Sciatic nerve (tissue), 2 donors: ENCODE measurements around the gene EIF5A2. TPM values are rescaled to one million over a fixed set of nuclear protein-coding genes. Genes with fewer than 3 reads are reported as not detected.
"Not testable (repeated sequence)": the region's sequence is repeated elsewhere in the genome, so short reads cannot be mapped to it uniquely, and the experiment has no call there.

Experiments
- ATAC-seq: fragments of 200-7000 bp; cut with Tn5 transposase; one replicate; pipeline ENCODE4 v1.9.1; 2020; ENCODE audit warnings: mild to moderate bottlenecking, moderate library complexity
- DNase-seq: peaks from one replicate; pipeline ENCODE4 v3.0.0-alpha.2; 2020; ENCODE audit warnings: low spot score
- intact Hi-C: fragments of 100-400 bp; cut with DNase I; formaldehyde crosslinking; loops from one replicate; pipeline ENCODE4 v1.14.2; 2022
- total RNA-seq: library from RNA; stranded (reverse); fragmentation: NEBNext Ultra II Directional; extraction: Animal tissue kit (Norgen Biotek cat#: 25700); gene quantifications from one replicate; pipeline ENCODE4 v1.2.1, GENCODE V29; 2021
- donor health status: DM: no; HTN: no; CAD: no.
- donor health status: DM: no; HTN: no; CAD: no.

EIF5A2 gene
- total RNA-seq, 1 donor from 2014 or later = 19.1 TPM

GRCh38 chr3:170899455-170899854 is 9.0 kb downstream of the EIF5A2 start:
- intact Hi-C loops = no loop called here
- DNase-seq (no peak), ATAC-seq (no peak)

DNA sequence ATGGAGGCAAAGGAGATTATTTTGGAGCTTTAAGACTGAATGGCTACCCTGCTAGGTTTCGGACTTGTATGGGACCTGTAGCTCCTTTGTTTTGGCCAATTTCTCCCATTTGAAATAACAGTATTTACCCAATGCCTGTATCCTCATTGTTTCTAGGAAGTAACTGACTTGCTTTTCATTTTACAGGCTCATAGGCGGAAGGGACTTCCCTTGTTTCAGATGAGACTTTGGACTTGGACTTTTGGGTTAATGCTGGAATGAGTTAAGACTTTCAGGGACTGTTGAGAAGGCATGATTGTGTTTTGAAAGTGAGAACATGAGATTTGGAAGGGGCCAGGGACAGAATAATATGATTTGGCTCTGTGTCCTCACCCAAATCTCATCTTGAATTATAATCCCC is 10.5 kb downstream of the EIF5A2 start:
- intact Hi-C loops = no loop called here
- DNase-seq = no peak
- ATAC-seq = no peak

DNA sequence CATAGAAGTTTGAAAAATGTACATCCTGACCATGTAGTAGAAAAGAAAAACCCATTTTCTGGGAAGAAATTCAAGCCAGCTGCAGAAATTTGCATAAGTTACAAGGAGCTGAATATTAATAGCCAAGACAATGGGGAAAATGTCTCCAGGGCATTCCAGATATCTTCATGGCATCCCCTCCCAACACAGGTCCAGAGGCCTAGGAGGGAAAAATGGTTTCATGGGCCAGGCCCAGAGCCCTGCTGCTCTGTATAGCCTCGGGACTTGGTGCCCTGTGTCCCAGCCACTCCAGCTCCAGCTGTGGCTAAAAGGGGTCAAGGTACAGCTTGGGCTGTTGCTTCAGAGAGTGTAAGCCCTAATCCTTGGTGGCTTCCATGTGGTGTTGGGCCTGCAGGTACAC is 11.2 kb downstream of the EIF5A2 start:
- intact Hi-C loops, ATAC-seq, DNase-seq: not testable (repeated sequence)

- ATAC-seq = no peak
- intact Hi-C loops = no loop called here
- DNase-seq = no peak
Observed at GRCh38 chr3:170896781-170897180, 11.7 kb downstream of the EIF5A2 start.

GRCh38 chr3:170896333-170896732 is 12.1 kb downstream of the EIF5A2 start:
- ATAC-seq, DNase-seq, intact Hi-C loops: not testable (repeated sequence)

DNA sequence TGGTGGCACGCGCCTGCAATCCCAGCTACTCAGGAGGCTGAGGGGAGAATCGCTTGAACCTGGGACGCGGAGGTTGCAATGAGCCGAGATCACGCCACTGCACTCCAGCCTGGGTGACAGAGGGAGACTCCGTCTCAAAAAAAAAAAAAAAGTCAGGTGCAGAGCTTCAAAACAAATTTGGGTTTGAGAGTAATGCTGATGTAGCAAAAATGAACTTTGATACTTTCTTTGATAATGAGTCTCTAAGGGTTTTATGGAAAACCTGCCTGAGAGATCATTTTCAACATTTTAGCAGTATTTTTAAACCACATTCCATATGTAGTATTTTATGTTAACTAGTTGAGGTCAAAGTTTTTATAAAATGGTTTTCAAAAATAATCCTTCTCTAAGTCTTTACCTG is 14.5 kb downstream of the EIF5A2 start:
- ATAC-seq = no peak
- no peak for DNase-seq
- intact Hi-C loops = no loop called here

- intact Hi-C loops = no loop called here
- ATAC-seq (no peak), DNase-seq (no peak)
Observed at GRCh38 chr3:170889630-170890029, 18.8 kb downstream of the EIF5A2 start.

- intact Hi-C loops = no loop called here
- DNase-seq = no peak
- ATAC-seq = no peak
Observed at GRCh38 chr3:170889132-170889531, 19.3 kb downstream of the EIF5A2 start.

DNA sequence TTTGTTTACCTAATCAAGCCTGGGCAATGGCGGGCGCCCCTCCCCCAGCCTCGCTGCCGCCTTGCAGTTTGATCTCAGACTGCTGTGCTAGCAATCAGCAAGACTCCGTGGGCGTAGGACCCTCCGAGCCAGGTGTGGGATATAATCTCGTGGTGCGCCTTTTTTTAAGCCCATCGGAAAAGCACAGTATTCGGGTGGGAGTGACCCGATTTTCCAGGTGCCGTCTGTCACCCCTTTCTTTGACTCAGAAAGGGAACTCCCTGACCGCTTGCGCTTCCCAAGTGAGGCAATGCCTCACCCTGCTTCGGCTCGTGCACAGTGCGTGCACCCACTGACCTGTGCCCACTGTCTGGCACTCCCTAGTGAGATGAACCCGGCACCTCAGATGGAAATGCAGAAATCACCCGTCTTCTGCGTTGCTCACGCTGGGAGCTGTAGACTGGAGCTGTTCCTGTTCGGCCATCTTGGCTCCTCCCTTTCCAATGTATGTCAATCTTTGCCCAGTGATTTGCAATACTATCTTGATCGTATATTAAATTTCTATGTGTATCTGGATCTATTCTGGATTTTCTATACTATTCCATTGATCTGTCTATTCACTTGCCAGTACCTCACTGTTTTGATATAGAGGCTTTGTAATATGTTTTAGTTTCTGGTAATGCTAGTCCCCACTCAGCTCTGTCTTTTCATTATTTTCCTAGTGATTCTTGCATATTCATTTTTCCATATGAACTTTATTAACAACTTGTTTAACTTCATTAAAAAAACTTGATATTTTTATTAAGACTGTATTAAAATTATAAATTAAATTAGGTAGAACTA is 24.1 kb downstream of the EIF5A2 start:
- intact Hi-C loops, DNase-seq, ATAC-seq: not testable (repeated sequence)

DNA sequence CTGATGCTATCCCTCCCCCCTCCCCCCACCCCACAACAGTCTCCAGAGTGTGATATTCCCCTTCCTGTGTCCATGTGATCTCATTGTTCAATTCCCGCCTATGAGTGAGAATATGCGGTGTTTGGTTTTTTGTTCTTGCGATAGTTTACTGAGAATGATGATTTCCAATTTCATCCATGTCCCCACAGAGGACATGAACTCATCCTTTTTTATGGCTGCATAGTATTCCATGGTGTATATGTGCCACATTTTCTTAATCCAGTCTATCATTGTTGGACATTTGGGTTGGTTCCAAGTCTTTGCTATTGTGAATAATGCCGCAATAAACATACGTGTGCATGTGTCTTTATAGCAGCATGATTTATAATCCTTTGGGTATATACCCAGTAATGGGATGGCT is 29.7 kb downstream of the EIF5A2 start:
- DNase-seq, ATAC-seq, intact Hi-C loops: not testable (repeated sequence)

GRCh38 chr3:170877311-170877710 is 31.1 kb downstream of the EIF5A2 start:
- intact Hi-C loops = not testable (repeated sequence)

DNA sequence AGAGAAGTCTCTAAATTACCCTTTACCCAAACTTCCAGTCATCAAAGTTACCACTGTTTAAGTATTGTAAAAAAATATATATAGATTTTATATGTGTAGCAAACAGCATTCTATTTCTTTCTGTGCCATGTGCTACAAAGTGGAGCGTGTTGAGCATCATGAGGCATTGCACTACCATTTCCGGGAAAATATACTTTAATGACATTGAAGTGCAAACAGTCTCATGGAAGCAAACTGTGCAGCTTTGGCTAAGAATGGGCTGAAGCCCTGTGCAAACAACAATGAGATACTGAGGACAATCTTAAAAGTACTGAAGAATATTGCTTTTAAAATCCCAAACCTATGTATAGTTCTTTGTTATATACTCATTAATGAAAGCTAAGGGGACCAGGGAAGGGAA is 31.9 kb downstream of the EIF5A2 start:
- intact Hi-C loops = no loop called here
- ATAC-seq = no peak
- DNase-seq = no peak

More at GRCh38 chr3:170877311-170877710, 31.1 kb downstream of the EIF5A2 start:
- not testable (repeated sequence) for ATAC-seq, DNase-seq

DNA sequence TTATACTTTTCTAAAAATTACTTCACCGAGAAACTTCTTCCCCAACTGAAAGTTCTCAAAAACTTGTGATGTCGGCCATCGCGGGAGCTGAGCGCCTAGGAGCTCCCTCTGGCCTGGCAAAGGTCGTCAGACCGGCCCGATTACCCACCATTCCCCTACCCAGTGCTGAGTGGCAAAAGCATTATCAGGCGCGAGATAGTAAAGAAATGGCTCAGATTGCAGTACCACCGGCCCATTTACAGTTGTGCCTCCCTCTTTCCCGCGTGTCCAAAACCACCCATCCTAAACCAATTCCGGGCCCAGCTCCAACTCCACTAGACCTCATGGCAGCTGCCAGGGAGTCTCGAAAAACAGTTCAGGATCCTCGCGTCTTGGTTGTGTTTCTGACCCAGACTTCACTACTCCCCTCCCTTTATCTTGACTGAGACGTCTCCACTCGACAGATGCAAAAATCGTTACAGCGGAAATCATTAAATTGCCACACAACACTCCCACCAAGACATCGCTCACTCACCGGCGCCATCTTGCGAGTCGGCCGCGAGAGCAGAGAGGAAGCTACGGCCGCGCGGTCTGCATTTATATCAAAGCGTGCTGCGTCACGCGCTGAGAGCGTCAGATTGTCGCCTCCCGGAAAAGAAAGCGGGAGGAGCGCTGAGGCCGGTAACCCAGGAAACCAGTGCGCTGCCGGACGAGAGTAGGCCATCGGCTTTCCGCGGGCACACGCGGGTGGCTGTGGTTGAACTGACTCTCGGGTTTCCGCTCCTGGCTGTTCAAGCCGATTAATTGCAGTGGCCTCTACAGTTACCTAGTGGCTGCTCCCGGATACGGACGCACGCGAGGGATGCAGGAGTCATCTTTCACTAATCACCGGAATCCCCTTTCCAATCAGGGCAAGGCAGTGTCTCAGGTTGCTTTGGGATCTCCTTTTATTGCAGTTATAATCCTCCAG is 38.5 kb downstream of the EIF5A2 start, which contains the start of gene RPL22L1:
Gene RPL22L1 (minus strand): TSS at position 551 of the 949 bp plus-strand sequence. CDS start 28 bp downstream, at position 523.
- ATAC-seq (peak; percentile 99), DNase-seq (peak; percentile 97)

DNA sequence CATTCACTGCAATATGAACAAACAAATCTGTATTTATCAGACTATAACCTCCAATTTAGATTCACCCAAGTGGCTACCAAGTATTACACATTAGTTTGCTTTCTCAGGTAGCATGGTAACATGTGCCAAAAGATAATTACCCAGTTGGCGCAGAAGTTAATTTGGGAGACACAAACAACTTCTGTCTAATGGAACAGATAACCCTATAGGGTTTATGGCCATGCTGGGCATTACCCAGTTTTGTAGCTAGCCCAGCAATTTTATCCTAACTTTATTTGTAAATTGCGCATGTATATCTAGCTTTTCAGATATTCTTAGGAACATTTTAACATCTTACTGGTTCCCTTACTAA is 39.2 kb downstream of the EIF5A2 start:
- intact Hi-C loops = no loop called here
- DNase-seq = no peak
- no peak for ATAC-seq

More for the DNA sequence above, 38.5 kb downstream of the EIF5A2 start, which contains the start of gene RPL22L1:
- intact Hi-C loops = no loop called here

- no peak for DNase-seq
Observed at GRCh38 chr3:170868577-170869238, 39.7 kb downstream of the EIF5A2 start.

DNA sequence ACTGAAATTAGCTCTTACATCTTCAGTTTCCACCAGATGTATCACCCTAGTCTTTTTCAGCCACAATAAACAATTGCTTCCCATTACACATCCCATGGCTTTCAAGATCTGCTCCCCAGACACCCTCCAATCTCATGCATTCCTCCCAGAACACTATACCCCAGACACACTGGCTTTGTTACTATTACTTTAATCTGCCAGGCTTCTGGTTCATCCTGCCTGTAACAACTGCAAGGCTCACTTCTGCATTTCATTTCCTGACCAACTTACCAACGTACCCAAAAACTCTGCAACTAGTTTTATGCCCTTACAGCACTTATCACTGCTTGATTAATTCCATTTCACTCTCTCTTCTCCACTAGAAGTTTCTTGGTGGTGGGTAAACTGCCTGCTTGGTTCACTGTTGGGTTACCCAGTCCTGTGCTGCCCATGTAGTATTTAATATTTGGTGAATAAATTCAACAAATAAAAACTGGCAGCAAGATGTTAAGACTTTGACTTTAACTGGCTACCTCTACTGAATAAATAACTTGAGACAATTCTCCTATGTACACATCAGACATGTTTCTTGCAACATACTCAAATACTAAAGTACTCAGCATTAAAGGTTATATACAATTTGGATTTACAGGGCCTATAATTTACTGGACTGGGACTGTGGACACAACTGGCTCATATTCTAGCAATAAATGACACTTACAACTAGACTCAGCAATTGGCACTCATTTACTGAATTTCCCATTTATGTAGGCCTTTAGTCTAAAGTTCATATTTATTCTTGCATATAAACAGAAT is 41.1 kb downstream of the EIF5A2 start:
- no peak for DNase-seq
- intact Hi-C loops = no loop called here

More at GRCh38 chr3:170868577-170869238, 39.7 kb downstream of the EIF5A2 start:
- intact Hi-C loops = no loop called here
- no peak for ATAC-seq

DNA sequence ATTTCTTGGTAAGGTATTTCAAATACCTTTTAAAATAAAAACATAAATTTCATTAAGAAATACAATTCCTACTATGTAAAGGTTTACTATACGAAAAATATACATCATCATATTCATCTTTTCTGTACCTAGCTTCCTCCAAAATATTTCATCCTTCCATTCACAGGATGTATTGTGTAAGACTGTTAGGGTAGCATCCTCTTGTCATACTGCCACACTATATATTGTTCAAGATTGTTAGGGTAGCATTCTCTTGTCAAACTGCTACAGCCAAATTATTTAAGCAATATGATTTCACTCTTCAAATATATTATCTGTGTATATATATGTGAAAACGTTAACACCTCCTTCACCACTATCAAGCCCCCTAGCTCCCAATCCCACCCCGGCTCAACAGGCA is 41.9 kb downstream of the EIF5A2 start:
- DNase-seq (no peak), ATAC-seq (no peak)
- intact Hi-C loops = no loop called here

More for the DNA sequence above, 41.1 kb downstream of the EIF5A2 start:
- ATAC-seq = no peak
